Measurements from ENCODE around the gene PCBP2. TPM values are rescaled to one million over a fixed set of nuclear protein-coding genes. Genes with fewer than 3 reads are reported as not detected.

Gene PCBP2
- total RNA-seq, 3 donors from 2014 or later: 512 to 722 (median 529) TPM

- peaks cover 7 to 8% of the 10 kb centered on the region in 2 donors for H3K4me1 ChIP-seq
- no peaks in the 10 kb centered on the region for H3K9me3 ChIP-seq
- no peak overlapping the region for H3K4me3 ChIP-seq
- no peak for DNase-seq (ENCODE audit: low spot score in 2 of 2)
- intact Hi-C loops (cut with DNase I; ENCODE audit: low total_unique reads): no loop called here
- H3K36me3 ChIP-seq: no peaks in the 10 kb centered on the region
- TF ChIP-seq CTCF (IDR thresholded peaks at IDR 0.05): no peak
- TF ChIP-seq POLR2A (IDR thresholded peaks at IDR 0.05): no peak
- TF ChIP-seq POLR2AphosphoS5 (IDR thresholded peaks at IDR 0.05): no peak
- no peaks in the 10 kb centered on the region for H3K27me3 ChIP-seq
- peak overlapping the region; percentile 99 to 100 for H3K27ac ChIP-seq
Observed at GRCh38 chr12:53504004-53504920, 52.4 kb downstream of the PCBP2 start.

GRCh38 chr12:53505086-53505485 is 53.2 kb downstream of the PCBP2 start:
- intact Hi-C loops (cut with DNase I; ENCODE audit: low total_unique reads): no loop called here
- Histone ChIP-seq H3K27me3 (no peaks in the 10 kb centered on the region), H3K27ac (peak overlapping the region; percentile 45), H3K9me3 (no peaks in the 10 kb centered on the region), H3K4me1 (peaks cover 7 to 8% of the 10 kb centered on the region in 2 donors), H3K4me3 (no peak overlapping the region), H3K36me3 (no peaks in the 10 kb centered on the region)
- DNase-seq (ENCODE audit: low spot score in 2 of 2): no peak
- TF ChIP-seq CTCF (IDR thresholded peaks at IDR 0.05) (no peak), POLR2AphosphoS5 (IDR thresholded peaks at IDR 0.05) (no peak), POLR2A (IDR thresholded peaks at IDR 0.05) (no peak)

- Histone ChIP-seq H3K4me1 (peaks cover 7 to 8% of the 10 kb centered on the region in 2 donors), H3K27me3 (no peaks in the 10 kb centered on the region), H3K36me3 (no peaks in the 10 kb centered on the region), H3K27ac (peak overlapping the region; percentile 45), H3K9me3 (no peaks in the 10 kb centered on the region), H3K4me3 (no peak overlapping the region)
- no peak for TF ChIP-seq CTCF (IDR thresholded peaks at IDR 0.05)
- no peak for TF ChIP-seq POLR2A (IDR thresholded peaks at IDR 0.05)
- no peak for TF ChIP-seq POLR2AphosphoS5 (IDR thresholded peaks at IDR 0.05)
- DNase-seq (ENCODE audit: low spot score in 2 of 2): no peak
- intact Hi-C loops (cut with DNase I; ENCODE audit: low total_unique reads): no loop called here
Observed at GRCh38 chr12:53505555-53506449, 53.9 kb downstream of the PCBP2 start.

- H3K36me3 ChIP-seq: no peaks in the 10 kb centered on the region
- TF ChIP-seq POLR2AphosphoS5 (IDR thresholded peaks at IDR 0.05) (no peak), CTCF (IDR thresholded peaks at IDR 0.05) (no peak)
- H3K9me3 ChIP-seq: no peaks in the 10 kb centered on the region
- intact Hi-C loops (cut with DNase I; ENCODE audit: low total_unique reads): no loop called here
- peak overlapping the region; percentile 21 to 45 for H3K27ac ChIP-seq
- no peaks in the 10 kb centered on the region for H3K27me3 ChIP-seq
- no peak for DNase-seq (ENCODE audit: low spot score in 2 of 2)
- no peak overlapping the region for H3K4me3 ChIP-seq
- H3K4me1 ChIP-seq: peaks cover 7 to 8% of the 10 kb centered on the region in 2 donors
Observed at GRCh38 chr12:53506450-53506785, 54.5 kb downstream of the PCBP2 start.
